Head of caudate nucleus (tissue), 42 donors: ENCODE results near the gene AP2A2.

ENCODE experiments used
- DNase-seq, 42 donors: peaks; one replicate each; pipeline versions ENCODE4 v3.0.0 to v3.0.0-alpha.2; 2020 to 2021; ENCODE audit warnings: mixed read lengths in 7 of 42
- intact Hi-C: fragments of 100-400 bp; cut with DNase I; formaldehyde crosslinking; loops from one replicate; pipeline ENCODE4 v1.15.0; 2022

The AP2A2 gene

GRCh38 chr11:1054143-1055108, 128.8 kb downstream of the AP2A2 start:
- DNase-seq: peak in 2 of 42 donors; percentile 1 to 4

GRCh38 chr11:1055109-1055703, 129.5 kb downstream of the AP2A2 start:
- intact Hi-C loops: loop anchor here (10.0 kb wide), 1 partner anchor 200 kb away; no protein-coding TSS in a partner anchor
- DNase-seq: peak in 2 of 42 donors; percentile 1 to 16

More at GRCh38 chr11:1054143-1055108, 128.8 kb downstream of the AP2A2 start:
- intact Hi-C loops: loop anchor here (10.0 kb wide), 1 partner anchor 200 kb away; no protein-coding TSS in a partner anchor

- peak in 7 of 42 donors; percentile 2 to 42 (median 10) for DNase-seq
- intact Hi-C loops: loop anchor here (10.0 kb wide), 1 partner anchor 201 kb away; no protein-coding TSS in a partner anchor
Observed at GRCh38 chr11:1055990-1056771, 130.5 kb downstream of the AP2A2 start.

GRCh38 chr11:1057806-1058205, 132.1 kb downstream of the AP2A2 start:
- intact Hi-C loops: loop anchor here (10.0 kb wide), 1 partner anchor 203 kb away; no protein-coding TSS in a partner anchor

GRCh38 chr11:1059759-1060158, 134.1 kb downstream of the AP2A2 start:
- intact Hi-C loops: loop anchor here (10.0 kb wide), 1 partner anchor 205 kb away; no protein-coding TSS in a partner anchor
- DNase-seq: peak in 8 of 42 donors; percentile 1 to 25 (median 6)

More at GRCh38 chr11:1057806-1058205, 132.1 kb downstream of the AP2A2 start:
- DNase-seq: peak in 4 of 42 donors; percentile 1 to 29 (median 14)

- DNase-seq: peak in 5 of 42 donors; percentile 1 to 18 (median 3)
- intact Hi-C loops: no loop called here
Observed at GRCh38 chr11:1060410-1060809, 134.7 kb downstream of the AP2A2 start.

GRCh38 chr11:1060852-1061616, 135.4 kb downstream of the AP2A2 start:
- DNase-seq: peak in 5 of 42 donors; percentile 1 to 8 (median 3)

More at GRCh38 chr11:1060852-1061616, 135.4 kb downstream of the AP2A2 start:
- intact Hi-C loops: no loop called here
